Measurements from ENCODE around the gene KISS1R.
"Not testable (repeated sequence)": the region's sequence is repeated elsewhere in the genome, so short reads cannot be mapped to it uniquely, and the experiment has no call there.

DNA sequence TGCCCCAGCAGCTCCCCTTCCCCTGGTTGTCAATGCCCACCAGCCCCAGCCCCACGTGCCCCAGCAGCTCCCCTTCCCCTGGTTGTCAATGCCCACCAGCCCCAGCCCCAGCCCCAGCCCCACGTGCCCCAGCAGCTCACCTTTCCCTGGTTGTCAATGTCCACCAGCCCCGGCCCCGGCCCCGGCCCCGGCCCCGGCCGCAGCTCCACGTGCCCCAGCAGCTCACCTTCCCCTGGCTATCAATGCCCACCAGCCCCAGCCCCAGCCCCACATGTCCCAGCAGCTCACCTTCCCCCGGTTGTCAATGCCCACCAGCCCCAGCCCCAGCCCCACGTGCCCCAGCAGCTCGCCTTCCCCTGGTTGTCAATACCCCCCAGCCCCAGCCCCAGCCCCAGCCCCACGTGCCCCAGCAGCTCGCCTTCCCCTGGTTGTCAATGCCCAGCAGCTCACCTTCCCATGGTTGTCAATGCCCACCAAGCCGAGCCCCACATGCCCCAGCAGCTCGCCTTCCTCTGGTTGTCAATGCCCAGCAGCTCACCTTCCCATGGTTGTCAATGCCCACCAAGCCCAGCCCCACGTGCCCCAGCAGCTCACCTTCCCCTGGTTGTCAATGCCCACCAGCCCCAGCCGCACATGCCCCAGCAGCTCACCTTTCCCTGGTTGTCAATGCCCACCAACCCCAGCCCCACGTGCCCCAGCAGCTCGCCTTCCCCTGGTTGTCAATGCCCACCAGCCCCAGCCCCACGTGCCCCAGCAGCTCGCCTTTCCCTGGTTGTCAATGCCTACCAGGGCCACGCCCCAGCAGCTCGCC lies 38.2 kb upstream of the KISS1R start:
- TF ChIP-seq, protein P1, sequence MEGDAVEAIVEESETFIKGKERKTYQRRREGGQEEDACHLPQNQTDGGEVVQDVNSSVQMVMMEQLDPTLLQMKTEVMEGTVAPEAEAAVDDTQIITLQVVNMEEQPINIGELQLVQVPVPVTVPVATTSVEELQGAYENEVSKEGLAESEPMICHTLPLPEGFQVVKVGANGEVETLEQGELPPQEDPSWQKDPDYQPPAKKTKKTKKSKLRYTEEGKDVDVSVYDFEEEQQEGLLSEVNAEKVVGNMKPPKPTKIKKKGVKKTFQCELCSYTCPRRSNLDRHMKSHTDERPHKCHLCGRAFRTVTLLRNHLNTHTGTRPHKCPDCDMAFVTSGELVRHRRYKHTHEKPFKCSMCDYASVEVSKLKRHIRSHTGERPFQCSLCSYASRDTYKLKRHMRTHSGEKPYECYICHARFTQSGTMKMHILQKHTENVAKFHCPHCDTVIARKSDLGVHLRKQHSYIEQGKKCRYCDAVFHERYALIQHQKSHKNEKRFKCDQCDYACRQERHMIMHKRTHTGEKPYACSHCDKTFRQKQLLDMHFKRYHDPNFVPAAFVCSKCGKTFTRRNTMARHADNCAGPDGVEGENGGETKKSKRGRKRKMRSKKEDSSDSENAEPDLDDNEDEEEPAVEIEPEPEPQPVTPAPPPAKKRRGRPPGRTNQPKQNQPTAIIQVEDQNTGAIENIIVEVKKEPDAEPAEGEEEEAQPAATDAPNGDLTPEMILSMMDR (IDR thresholded peaks at IDR 0.05), result not testable (repeated sequence)
- not testable (repeated sequence) for TF ChIP-seq POLR2A (IDR thresholded peaks at IDR 0.05)
